ENCODE data around the gene DEPDC1B. TPM values are rescaled to one million over a fixed set of nuclear protein-coding genes. Genes with fewer than 3 reads are reported as not detected.

DEPDC1B gene
- total RNA-seq, 1 donor from 2014 or later = 0.74 TPM

- H3K27ac ChIP-seq = no peak overlapping the region
- H3K4me3 ChIP-seq = no peak overlapping the region
- no peak for DNase-seq (ENCODE audit: extremely low spot score in 2 of 2)
- TF ChIP-seq CTCF (IDR thresholded peaks at IDR 0.05) = no peak
- no peak for TF ChIP-seq POLR2AphosphoS5 (IDR thresholded peaks at IDR 0.05; ENCODE audit: insufficient read depth in 1 of 2, low read depth in 1 of 2)
- no peak for TF ChIP-seq POLR2A (IDR thresholded peaks at IDR 0.05)
- intact Hi-C loops (cut with DNase I) = no loop called here
- H3K9me3 ChIP-seq = no peaks in the 10 kb centered on the region
- no peaks in the 10 kb centered on the region for H3K36me3 ChIP-seq
- H3K4me1 ChIP-seq = no peaks in the 10 kb centered on the region
- H3K27me3 ChIP-seq = no peaks in the 10 kb centered on the region
These were observed 149.7 kb downstream of the DEPDC1B start for GRCh38 chr5:60550311-60550710.

GRCh38 chr5:60549841-60550240, 150.1 kb downstream of the DEPDC1B start:
- no peak for DNase-seq (ENCODE audit: extremely low spot score in 2 of 2)
- TF ChIP-seq POLR2A (IDR thresholded peaks at IDR 0.05) = no peak
- TF ChIP-seq CTCF (IDR thresholded peaks at IDR 0.05) = no peak
- TF ChIP-seq POLR2AphosphoS5 (IDR thresholded peaks at IDR 0.05; ENCODE audit: insufficient read depth in 1 of 2, low read depth in 1 of 2) = no peak
- H3K9me3 ChIP-seq = no peaks in the 10 kb centered on the region
- intact Hi-C loops (cut with DNase I) = no loop called here
- no peak overlapping the region for H3K4me3 ChIP-seq
- H3K4me1 ChIP-seq = no peaks in the 10 kb centered on the region
- no peaks in the 10 kb centered on the region for H3K27me3 ChIP-seq
- H3K36me3 ChIP-seq = no peaks in the 10 kb centered on the region
- no peak overlapping the region for H3K27ac ChIP-seq

Other genes starting within 250 kb of the DEPDC1B start
- gene ELOVL7, start 144.1 kb upstream of the DEPDC1B start, total RNA-seq = 3.9 TPM
- 5.9 TPM for gene ERCC8, start 244.9 kb upstream of the DEPDC1B start, total RNA-seq
- 33.1 TPM for gene NDUFAF2, start 245.0 kb upstream of the DEPDC1B start, total RNA-seq